Osteoblast (primary cell): ENCODE data around the gene MGMT. TPM values are rescaled to one million over a fixed set of nuclear protein-coding genes. Genes with fewer than 3 reads are reported as not detected.

Source experiments
- DNase-seq: peaks from one replicate; pipeline ENCODE4 v3.0.0; 2011; ENCODE audit warnings: low spot score, mixed read lengths; ENCODE audit not compliant: insufficient read length; ENCODE audit errors: missing footprints
- H2AFZ ChIP-seq: 2 replicates; pipeline ENCODE4 v1.6.0; 2011; ENCODE audit warnings: mild to moderate bottlenecking, low read length
- H3K27ac ChIP-seq: 2 replicates; pipeline ENCODE4 v1.5.1; 2011; ENCODE audit warnings: mild to moderate bottlenecking, low read depth, low read length, moderate library complexity
- H3K27me3 ChIP-seq: 2 replicates; pipeline ENCODE4 v1.6.0; 2012; ENCODE audit warnings: mild to moderate bottlenecking, control low read depth, inconsistent platforms, low read length, moderate library complexity; ENCODE audit not compliant: insufficient read depth
- H3K36me3 ChIP-seq: 2 replicates; pipeline ENCODE4 v1.5.1; 2011; ENCODE audit warnings: mild to moderate bottlenecking, low read length, control low read depth, moderate library complexity; ENCODE audit not compliant: insufficient read depth
- H3K4me1 ChIP-seq: 2 replicates; pipeline ENCODE4 v1.5.1; 2011; ENCODE audit warnings: mild to moderate bottlenecking, low read length, control low read depth, moderate library complexity; ENCODE audit not compliant: insufficient read depth
- H3K4me2 ChIP-seq: 2 replicates; pipeline ENCODE4 v1.6.0; 2011; ENCODE audit warnings: mild to moderate bottlenecking, low read length; ENCODE audit not compliant: insufficient read depth
- H3K4me3 ChIP-seq: fragments of 200-600 bp; sonication (generic); 3 replicates; pipeline ENCODE4 v1.5.1; 2012; ENCODE audit warnings: mild to moderate bottlenecking, low read length, inconsistent platforms; ENCODE audit not compliant: insufficient read depth
- H3K79me2 ChIP-seq: 2 replicates; pipeline ENCODE4 v1.6.0; 2012; ENCODE audit warnings: mild to moderate bottlenecking, low read length, control low read depth, inconsistent platforms; ENCODE audit not compliant: insufficient read depth
- H3K9me3 ChIP-seq: 2 replicates; pipeline ENCODE4 v1.5.1; 2011; ENCODE audit warnings: low read depth, low read length, control low read depth
- H4K20me1 ChIP-seq: 2 replicates; pipeline ENCODE4 v1.6.0; 2012; ENCODE audit warnings: mild to moderate bottlenecking, low read length, control low read depth; ENCODE audit not compliant: insufficient read depth
- CTCF ChIP-seq: IDR thresholded peaks from 2 replicates; pipeline ENCODE4 v1.5.1; 2011; ENCODE audit warnings: mild to moderate bottlenecking, low read depth, low read length, moderate library complexity; ENCODE audit errors: extremely low read depth
- total RNA-seq: library from RNA; depleted of rRNA; stranded (reverse); fragments of >200 nt; gene quantifications from 2 replicates; pipeline ENCODE4 v1.2.3, GENCODE V29; 2012

MGMT gene
- total RNA-seq, 1 donor = 21.0 TPM

GRCh38 chr10:129601737-129602136 is 134.7 kb downstream of the MGMT start:
- H3K4me3 ChIP-seq = no peak overlapping the region
- no peak overlapping the region for H2AFZ ChIP-seq
- no peaks in the 10 kb centered on the region for H3K79me2 ChIP-seq
- no peak overlapping the region for H3K27ac ChIP-seq
- no peaks in the 10 kb centered on the region for H3K27me3 ChIP-seq
- H3K4me1 ChIP-seq = no peaks in the 10 kb centered on the region
- H4K20me1 ChIP-seq = peaks cover 3% of the 10 kb centered on the region
- H3K36me3 ChIP-seq = no peaks in the 10 kb centered on the region
- no peaks in the 10 kb centered on the region for H3K9me3 ChIP-seq
- TF ChIP-seq CTCF = no peak
- DNase-seq = no peak
- H3K4me2 ChIP-seq = no peak overlapping the region

- DNase-seq = no peak
- H3K36me3 ChIP-seq = no peaks in the 10 kb centered on the region
- H3K4me1 ChIP-seq = no peaks in the 10 kb centered on the region
- TF ChIP-seq CTCF = no peak
- H3K4me3 ChIP-seq = no peak overlapping the region
- no peaks in the 10 kb centered on the region for H4K20me1 ChIP-seq
- H3K4me2 ChIP-seq = no peak overlapping the region
- H3K79me2 ChIP-seq = no peaks in the 10 kb centered on the region
- no peak overlapping the region for H3K27ac ChIP-seq
- no peaks in the 10 kb centered on the region for H3K27me3 ChIP-seq
- H2AFZ ChIP-seq = no peak overlapping the region
- no peaks in the 10 kb centered on the region for H3K9me3 ChIP-seq
These were observed 136.0 kb downstream of the MGMT start for GRCh38 chr10:129602938-129603535.

- H3K4me1 ChIP-seq = no peaks in the 10 kb centered on the region
- H3K79me2 ChIP-seq = no peaks in the 10 kb centered on the region
- no peaks in the 10 kb centered on the region for H4K20me1 ChIP-seq
- H3K4me3 ChIP-seq = no peak overlapping the region
- no peaks in the 10 kb centered on the region for H3K27me3 ChIP-seq
- no peaks in the 10 kb centered on the region for H3K36me3 ChIP-seq
- H3K4me2 ChIP-seq = no peak overlapping the region
- no peak overlapping the region for H3K27ac ChIP-seq
- DNase-seq = no peak
- H3K9me3 ChIP-seq = no peaks in the 10 kb centered on the region
- no peak for TF ChIP-seq CTCF
- H2AFZ ChIP-seq = no peak overlapping the region
These were observed 137.4 kb downstream of the MGMT start for GRCh38 chr10:129604333-129605032.

- H3K27me3 ChIP-seq = no peaks in the 10 kb centered on the region
- no peaks in the 10 kb centered on the region for H3K36me3 ChIP-seq
- H3K79me2 ChIP-seq = no peaks in the 10 kb centered on the region
- no peaks in the 10 kb centered on the region for H3K9me3 ChIP-seq
- H3K27ac ChIP-seq = no peak overlapping the region
- DNase-seq = no peak
- peak overlapping the region; percentile 15 for H3K4me3 ChIP-seq
- no peaks in the 10 kb centered on the region for H4K20me1 ChIP-seq
- TF ChIP-seq CTCF = no peak
- no peak overlapping the region for H2AFZ ChIP-seq
- peak overlapping the region; percentile 45 for H3K4me2 ChIP-seq
- H3K4me1 ChIP-seq = no peaks in the 10 kb centered on the region
These were observed 138.4 kb downstream of the MGMT start for GRCh38 chr10:129605266-129605985.
